ENCODE measurements around the gene SERPINE1.
A peak's percentile ranks its signal among the peaks of the same experiment; 100 is the strongest.

SERPINE1 gene

DNA sequence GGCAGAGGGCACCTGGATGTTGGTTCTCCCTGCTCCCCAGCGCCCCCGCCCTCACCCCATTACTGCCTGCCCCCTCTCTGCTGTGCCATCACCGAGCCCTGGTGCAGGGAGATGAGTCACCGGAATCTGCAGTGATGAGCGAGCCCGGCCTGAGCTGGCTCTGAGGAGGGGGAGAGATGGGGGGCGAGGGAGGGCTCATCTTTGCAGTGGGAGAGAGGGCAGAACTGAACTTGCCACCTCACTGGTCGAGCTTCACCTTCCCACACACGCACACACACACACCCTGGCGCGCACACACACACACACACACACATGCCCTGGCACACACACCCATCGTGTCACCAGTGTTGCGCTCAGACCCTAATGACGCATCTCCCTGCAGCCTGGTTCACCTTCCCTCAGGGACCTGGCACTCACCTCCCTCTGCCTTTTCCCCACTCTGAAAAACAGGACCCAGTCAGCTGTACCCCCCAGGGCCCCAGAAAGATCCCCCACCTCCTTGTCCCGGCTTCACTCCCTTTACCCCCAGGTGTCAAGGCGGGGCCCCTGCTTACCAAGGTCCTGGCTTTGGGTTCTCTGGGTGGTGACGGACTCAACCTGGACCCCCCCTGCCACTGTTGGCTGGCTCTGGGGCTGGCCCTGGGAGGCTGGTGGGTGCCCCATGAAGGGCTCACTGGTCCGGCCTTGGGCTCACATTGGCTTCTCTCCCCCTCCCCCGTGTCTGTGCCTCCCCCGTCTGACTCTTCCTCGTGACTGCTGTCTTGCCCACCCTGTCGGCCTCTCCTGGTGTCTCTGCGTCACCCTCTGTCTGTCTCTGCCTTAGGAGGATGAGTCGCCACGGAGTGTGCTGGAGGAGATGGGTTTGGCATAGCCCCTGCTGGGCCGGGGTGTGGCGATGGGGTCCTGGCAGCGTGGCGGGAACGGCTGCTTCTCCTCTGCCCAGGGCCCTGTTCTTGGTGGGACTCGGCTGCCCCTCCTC lies 33.1 kb downstream of the SERPINE1 start:
- DNase-seq: no peak

DNA sequence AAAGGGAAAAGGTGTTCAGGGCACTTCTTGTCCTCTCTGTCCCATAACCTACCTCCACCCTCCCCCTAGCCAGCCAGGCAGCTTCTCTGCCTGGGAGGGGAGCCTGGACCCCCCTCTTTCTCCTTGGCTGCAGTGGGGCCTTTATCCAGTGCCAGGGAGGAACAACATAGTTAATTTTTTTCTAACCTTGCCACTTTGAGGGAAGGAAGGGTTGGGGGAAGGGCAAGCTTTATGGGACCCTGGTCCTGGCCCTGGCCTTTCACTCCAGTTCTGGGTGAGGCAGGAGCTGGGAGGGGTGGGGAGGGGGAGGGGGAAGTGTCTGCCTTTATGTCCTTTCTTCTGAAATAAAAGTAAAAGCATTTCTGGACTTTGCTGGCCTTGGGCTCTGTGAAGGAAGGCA lies 34.0 kb downstream of the SERPINE1 start:
- no peak for DNase-seq

DNA sequence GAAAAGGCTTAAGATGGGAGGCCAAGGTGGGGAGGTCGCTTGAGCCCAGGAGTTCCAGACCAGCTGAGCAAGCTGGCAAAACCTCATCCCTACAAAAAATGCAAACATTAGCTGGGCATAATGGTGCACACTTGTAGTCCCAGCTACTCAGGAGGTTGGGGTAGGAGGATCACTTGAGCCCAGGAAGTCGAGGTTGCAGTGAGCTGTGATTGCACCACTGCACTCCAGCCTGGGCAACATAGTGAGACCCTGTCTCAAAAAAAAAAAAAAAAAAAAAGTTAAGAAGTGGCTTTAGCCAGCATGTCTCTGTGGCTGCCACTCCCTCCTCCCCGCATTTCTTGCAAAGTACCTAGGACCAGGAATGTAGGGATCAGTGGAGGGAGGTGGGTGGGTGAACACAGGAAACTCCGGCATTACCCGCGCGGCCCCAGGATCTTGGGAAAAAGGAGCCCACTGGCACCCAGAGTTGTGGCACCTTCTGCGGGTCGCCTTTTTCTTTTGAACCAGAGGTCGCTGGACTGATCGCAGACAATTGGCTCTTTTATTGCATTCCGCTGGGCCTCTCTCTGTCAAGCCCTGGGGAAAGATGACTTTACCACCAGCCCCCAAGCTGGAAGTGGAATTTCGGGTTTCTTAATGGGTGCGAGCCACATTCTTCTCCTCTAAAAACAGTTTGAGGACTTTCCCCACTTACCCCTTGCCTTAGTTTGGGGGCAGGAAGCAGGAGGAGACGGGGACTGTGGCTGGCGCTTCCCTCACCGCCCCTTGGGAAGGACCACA lies 35.0 kb downstream of the SERPINE1 start:
- DNase-seq: no peak

DNA sequence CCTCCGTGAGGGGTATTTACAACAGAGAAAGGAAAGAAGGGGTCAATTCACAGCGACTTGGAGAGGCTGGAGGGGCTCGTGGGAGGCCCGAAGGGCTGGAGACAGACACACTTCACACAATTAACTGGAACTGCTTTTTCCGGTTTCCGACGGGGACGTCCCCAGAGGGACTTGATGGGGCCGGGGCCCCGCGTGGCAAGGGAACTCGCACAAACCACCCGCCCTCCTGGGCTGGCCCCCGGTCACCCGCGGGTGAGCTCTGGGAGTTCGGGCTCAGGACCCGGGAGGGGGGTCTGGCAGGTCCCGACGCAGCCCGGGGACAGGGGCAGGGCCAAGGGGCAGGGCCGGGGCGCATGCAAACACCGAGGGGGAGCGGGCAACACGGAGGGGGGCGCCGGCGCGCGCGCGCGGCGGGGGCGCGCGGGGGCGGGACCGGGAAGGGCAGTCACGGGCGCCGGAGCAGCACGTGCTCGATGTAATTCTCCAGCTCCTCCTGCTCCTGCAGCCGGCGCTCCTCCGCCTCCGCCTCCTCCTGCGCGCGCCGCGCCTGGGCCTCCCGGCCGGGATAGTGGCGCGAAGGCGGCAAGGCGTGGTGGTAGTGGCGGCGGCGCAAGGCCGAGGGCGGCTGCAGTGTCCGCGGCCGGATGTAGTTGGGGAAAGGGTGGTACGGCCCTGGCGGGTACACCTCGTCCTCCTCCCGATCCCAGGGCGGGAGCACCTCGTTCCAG lies 35.8 kb downstream of the SERPINE1 start:
- DNase-seq: no peak

DNA sequence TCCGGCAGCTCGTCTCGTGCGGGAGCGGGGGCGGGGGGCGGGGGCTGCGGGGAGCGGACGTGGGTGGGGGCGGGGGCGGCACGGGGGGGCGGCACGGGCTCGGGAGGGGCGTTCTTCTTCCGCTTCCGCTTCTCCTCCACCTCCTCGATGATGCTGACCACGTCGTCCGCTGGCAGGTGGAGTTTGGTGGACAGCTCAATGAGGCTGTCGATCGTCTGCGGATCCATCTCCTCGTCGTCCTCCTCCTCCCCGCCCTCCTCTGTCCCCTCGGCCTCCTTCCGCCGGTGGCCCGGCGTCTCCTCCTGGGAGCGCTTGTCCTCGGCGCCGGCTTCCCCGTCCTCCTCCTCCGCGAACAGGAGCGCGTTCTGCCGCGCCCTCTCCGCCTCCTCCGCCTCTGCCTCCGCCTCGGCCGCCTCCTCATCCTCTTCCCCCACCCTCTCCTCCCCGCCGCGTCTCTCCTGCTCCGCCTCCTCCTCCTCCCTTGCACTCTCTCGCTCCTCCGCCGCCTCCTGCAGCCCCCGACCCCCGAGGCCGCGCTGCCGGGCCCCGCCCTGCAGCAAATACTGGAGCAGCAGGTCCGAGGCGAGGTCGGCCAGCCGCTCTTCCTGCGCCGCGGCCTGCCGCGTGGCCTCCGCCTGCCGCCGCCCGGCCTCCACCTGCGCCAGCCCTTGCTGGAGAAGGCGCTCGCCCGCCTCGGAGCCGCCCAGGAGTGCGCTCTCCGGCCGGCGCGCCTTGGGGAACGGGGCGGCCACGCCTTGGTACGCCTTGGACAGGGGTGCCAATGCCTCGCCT lies 36.6 kb downstream of the SERPINE1 start:
- DNase-seq: no peak

DNA sequence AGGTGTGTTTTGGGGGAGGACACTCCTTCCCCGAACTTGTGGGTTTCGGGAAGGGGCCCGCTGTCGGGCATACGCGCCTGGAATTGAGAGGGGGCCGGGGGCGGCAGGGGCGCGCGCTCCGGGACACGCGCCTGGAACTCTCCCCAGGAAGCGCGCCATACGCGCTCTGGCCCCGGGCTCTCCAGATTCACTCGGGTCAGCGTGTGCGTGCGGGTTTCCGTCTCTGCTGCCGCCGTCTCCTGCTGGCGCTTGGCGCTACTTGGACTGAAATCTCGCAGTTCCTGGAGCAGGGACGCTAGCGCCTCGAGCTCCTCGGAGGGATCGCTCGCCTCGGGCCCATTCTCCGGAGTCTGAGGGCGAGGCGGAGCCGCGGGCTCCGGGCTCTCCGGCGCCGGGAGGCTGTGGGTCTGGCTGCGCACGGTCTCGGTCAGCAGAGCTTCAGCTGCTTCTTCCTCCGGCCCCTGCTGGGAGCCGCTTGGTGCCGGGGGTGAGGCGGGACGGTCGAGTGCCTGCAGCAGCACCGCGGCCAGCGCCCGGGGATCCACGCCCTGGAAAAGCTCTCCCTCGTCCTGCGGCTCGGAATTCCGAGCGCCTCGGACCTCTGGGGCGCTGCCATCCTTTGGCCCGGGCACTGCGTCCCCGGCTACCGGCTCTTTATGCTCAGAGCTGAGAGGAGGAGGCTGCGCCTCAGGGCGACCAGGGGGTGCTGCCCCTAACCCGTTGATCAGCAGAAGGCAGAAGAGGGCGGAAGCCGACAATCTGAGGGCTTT lies 37.4 kb downstream of the SERPINE1 start:
- DNase-seq: no peak

DNA sequence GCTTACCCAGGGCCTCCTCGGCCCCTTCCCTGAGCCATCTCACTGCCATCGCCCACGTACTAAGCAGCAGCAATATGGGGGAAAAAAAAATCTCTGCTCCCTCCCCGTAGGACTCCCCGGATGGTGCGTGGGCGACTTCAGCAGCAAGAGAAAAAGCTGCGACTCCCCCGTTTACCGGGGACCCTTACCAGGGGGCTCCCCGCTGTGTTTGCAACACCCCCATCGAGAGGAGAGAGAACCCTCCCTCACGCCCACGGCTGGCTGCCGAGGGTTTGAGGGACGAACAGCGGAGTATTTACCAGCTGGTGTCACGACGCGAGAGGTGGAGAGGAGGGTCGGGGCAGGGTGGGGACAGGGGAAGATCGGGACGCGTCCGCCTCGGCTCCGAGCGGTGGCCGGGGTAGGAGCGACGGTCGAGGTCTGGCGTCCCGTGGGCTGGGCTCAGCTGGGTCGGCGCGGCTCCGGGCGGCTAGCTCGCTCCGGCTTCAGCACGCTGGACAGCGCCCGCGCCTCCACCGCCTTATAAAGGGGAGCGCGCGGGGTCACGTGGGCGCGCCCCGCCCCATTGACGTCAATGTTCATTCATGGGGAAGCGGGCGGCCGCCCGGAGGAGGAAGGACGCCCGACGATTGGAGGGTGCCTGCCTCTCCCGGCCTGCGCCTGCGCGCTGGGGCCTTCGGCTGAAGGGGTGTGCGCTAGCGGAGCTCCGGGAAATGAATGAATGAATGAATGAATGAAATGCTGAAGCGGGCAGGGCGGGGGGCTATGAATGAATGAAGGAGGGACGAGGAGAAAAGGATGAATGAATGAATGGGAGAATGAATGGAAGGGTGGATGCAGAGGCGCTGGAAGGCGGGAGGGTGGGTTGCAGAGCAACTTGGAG lies 38.4 kb downstream of the SERPINE1 start, which contains the start of gene VGF:
VGF (minus strand) TSS at position 495 of the 883 bp plus-strand sequence. CDS start 726 bp downstream, outside the sequence.
- DNase-seq: no peak

DNA sequence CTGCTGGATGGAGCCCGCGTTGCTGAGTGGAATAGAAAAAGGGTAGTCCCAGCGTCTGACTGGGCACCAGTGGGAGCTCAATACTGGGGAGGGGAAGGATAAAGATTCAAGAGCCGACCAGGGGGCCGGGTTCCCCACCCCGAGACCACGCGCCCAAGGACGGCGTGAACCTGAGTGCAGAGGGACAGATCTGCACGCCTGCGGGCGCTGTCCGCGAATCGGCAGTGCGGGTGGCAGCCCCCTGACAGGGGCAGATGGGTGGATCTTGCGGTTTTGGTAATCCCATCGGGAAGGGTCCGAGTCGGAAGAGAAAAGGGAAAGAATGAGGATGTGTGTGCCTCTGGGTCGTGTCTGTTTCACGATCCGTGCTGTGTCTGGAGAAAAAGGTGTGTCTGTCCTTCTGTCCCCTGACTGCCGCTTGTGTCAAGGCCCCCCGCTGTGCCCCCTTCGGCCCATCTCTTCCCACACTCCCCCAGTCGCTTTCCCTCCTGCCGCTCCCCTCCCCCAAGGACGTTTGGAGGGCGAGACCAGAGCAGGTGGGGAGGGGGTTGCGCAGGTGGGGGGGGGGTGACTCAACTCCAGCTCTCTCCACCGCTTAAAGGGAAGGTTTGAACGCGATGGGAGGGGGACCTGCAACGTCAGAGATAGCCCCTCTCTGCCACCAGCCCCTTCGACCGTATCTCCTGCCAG lies 39.2 kb downstream of the SERPINE1 start:
- no peak for DNase-seq

DNA sequence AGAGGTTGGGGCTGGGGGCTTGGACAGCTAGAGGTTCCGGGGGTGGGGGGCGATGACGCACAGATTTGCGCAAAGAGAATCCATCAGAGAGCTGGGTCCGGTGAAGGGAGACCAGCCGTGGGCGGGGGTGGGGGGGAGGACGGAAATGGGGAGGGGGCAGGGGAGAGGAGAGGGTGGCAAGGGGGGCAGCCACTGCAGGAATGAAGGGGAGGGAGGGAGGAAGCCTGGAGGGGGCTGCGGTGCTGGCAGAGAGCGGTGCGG lies 39.7 kb downstream of the SERPINE1 start:
- DNase-seq: no peak

DNA sequence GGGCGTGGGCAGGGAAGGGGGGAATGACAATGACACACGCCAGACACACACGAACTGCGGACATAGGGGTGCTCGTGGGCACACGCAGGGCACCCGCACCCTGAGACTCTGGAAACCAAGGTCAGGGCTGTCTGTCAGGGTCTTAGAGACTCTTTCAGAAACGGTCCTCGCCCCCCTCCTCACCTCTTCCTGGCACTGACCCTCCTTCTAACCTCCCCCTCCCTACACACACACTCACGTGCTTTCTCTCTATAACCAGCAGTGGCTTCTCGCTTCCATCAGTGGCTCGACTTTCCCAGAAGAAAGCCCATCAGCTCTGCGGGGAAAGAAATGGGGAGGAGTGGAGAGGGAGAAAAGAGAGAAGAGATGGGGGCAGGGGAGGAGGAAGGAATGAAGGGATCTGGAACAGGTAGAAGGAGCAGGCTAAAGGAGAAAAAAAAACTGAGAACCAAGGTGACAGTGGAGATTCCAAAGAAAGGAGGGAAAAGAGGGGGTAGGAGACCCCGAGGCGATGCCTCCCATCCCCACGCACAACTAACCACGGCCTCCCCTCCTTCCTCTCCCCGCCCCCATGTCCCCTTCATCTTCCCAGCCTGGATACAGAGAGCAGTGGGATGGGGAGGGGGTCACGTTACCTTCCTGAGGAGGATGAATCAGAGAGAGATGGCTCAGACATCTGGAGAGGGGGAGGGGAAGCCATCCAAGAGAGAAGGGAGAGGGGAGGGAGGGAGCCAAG lies 40.2 kb downstream of the SERPINE1 start:
- DNase-seq: no peak

DNA sequence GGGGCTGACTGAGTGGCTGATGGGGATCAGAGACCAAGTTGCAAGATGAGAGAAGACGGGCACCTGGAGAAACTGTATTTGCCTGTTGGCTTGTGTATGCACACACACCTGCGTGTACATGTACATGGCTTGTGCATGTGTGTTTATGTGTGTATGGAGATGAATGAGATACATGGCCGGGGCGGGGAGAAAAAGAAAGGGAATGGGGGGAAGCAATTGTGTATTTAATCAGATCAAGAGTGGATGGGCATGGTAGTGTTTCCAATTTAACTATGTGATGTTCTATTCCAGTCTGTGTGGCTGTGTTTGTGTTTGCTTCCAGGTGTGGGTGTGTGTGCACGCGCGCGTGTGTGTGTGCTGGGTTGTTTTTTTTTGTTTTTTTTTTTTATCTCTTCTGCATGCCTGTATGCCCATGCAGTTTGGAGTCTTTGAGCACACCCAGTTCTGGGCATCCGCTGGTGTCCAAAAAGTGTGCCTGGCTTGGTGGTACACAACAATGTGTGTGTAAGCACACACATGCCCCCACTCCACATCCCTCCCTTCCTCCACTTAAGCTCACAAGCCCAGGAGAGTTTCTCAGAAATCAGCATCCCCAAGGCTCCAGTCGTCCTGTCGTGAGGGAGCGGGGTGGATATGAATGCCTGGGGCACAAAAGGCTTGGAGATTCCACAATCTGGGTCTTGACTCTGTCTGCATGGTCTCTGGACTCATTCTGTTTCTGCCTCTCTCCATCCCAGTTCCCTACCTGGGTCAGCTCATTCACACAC lies 40.9 kb downstream of the SERPINE1 start:
- DNase-seq: no peak

DNA sequence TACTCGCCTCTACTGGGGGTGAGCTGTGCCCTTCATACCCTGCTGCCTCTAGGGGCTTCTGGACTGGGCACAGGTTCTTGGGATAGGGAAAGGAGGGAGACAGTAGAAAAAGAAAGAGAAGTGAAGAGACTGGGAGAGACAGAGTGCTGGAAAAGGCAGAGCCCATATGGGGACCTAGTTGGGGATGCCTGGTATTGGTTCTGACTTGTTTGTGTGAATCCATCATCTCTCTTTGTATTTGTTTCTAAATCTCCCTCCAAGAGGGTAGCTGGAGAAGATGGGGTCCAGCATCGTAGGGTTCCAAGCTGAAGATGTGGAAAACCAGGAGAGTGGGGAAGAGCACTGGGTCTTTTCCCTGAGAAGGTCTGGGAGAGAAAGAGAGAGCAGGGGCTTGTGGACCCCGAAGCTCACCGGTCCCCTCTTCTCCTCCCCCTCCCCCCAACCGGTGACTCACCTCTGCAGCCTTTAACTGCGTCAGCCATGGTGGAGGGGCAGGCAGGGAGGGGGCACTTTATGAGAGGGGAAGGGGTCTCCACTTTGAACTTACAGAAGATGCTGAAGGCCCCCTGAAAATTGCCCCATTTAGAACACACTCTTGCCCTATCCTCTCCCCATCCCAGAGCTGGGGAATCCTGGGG lies 41.6 kb downstream of the SERPINE1 start:
- no peak for DNase-seq

DNA sequence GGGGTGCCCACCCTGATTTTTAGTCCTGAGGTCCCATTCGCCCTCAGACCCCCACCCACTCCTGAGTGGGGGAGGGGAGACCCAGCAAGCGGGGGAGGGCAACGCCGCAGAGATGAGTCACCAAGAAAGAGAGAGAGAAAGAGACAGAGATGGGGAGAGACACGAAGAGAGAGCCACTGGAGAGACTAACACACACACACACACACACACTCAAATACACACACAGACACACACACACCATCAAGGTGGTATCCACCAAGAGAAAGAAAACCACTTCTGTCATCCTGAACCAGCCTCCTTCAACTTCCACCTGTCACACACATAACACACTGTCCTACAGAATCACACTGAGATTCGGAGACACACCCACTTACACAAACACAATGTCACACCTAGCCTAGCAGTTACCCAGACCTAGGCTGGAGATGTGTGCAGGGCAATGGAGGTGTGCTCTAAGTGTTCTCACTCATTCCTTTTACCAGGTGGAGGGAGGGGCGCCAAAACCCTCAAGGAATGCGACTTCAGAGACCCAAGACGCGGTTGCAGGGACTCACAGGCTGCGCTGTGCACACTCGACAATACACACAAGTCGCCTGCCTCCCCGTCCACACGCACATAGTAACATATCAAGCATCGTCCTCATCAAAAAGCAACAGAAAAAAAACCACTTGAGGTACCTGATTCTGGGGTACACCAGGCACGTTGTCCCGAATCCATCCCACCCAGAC lies 42.4 kb downstream of the SERPINE1 start:
- DNase-seq: no peak

DNA sequence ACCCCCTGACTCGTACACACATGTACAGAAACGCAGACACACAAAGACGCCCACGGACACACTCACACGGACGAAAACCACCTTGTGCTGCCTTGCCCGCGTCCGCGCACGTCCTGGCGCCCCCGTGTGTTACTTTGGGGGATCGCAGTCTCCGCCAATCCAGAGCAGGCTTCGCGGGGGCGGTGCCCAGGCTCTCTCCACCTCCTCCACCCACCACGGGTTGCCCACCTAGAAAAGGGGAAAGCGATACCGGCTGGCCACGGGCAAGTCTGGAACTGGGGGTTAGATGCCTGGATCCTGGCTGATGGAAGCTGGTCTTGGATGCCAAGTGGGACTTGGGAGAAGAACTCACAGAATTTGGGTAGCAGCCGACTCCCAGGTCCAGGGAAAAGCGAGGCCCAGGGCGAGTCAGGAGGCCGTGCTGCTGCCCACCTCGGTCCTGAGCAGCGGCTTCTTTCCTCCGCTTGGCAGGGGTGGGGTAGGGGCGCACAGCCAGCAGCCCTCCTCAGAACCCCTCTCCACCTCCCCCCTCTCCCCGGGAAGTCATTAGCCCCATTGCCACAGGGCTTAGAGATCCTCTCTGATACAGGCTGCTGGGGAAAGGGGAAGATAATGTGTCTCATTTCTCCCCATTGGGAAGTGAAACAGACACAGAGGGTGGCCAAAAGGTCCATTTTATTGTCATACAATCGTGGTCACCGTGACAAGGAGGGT lies 43.1 kb downstream of the SERPINE1 start:
- DNase-seq: peak; percentile 62

DNA sequence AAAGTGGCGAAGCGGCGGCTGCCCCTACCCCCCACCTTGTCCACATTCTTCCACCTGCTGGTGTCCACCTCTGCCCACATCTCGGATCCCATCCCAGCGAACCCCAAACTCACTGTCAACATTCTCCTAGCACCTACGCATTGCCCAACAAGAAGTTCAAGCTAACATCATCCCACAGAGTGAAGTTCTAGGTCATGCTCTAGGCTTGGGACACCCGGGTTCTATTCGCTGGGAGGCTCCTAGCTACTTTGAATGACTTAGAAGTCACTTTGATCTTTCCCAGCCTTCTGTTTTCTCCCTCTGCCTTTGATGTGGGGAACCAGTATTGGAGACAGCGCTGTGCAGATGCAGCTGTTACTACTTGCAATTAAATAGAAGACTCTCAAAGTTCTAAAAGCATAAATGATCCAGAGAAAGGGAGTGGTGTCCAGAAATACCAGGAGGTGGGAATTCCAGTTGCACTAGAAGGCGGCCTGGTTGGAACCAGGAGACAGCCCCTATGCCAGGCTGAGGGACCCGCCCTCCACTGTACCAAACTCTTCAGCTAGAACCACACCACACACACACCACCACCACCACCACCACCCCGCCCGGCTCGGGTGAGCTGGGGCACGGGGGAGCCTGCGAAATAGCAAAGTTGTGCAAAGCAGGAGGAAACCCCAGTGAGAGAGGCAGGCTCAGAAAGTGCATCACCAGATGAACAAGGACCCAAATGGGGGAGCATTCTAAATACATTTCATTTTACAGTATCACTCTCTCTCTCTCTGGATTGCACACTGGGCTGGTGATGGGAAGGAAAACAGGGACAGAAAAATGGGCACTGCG lies 43.9 kb downstream of the SERPINE1 start:
- DNase-seq: no peak

DNA sequence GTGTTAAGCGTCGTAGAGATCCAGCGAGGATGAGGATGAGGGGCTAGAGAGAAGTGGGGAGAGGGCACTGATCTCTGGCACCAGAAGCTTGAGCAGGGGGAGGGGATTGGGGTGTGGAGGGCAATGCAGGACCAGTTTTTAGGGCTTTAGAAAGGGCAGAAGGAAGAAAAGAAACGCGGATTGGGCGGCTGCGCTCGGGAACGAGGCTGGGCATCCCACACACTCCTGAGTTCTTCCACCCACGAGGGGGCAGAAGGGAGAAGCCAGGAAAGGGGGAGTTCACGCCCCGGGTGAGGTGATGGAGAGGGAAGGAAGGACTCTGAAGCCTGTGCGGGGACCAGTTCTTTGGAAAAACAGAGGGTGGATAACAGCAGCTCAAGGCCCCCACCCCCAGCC lies 44.5 kb downstream of the SERPINE1 start:
- DNase-seq: no peak

Measured in NK-92 treated with Interleukin-12 subunit alpha and Interleukin-12 subunit beta, amount 100 ng/mL, for 24 hours (cell line).